Adrenal gland (tissue), 12 donors: ENCODE data around the gene TENM4. TPM values are rescaled to one million over a fixed set of nuclear protein-coding genes. Genes with fewer than 3 reads are reported as not detected.

ENCODE experiments used
- DNase-seq, 7 donors: peaks; one replicate each; pipeline ENCODE4 v3.0.0-alpha.2; 2019 to 2020
- H3K27ac ChIP-seq, 5 donors: fragments of 200-600 bp; sonication (generic) in 4 of 5; 1 replicate in 3 of 5; 2 replicates in 2 of 5; pipeline versions ENCODE4 v1.5.1 to v1.8.0; 2016 to 2020; ENCODE audit warnings: mild to moderate bottlenecking in 1 of 5
- H3K27me3 ChIP-seq: fragments of 200-600 bp; 2 replicates; pipeline ENCODE4 v1.8.0; 2021
- H3K36me3 ChIP-seq, 2 donors: fragments of 200-600 bp; replicated peaks in 1 of 2; 1 replicate in 1 of 2; 2 replicates in 1 of 2; pipeline versions ENCODE4 v1.5.1 to v1.8.0; 2018 to 2022
- H3K4me1 ChIP-seq, 2 donors: fragments of 200-600 bp; replicated peaks in 1 of 2; 1 replicate in 1 of 2; 2 replicates in 1 of 2; pipeline versions ENCODE4 v1.5.1 to v1.8.0; 2018 to 2021
- H3K4me3 ChIP-seq, 4 donors: fragments of 200-600 bp; sonication (generic) in 3 of 4; one replicate each; pipeline ENCODE4 v1.5.1; 2016 to 2018
- H3K9me3 ChIP-seq, 3 donors: fragments of 200-600 bp; sonication (generic) in 1 of 3; replicated peaks in 1 of 3; 1 replicate in 2 of 3; 2 replicates in 1 of 3; pipeline versions ENCODE4 v1.5.1 to v1.8.0; 2016 to 2021
- POLR2A ChIP-seq, 2 donors: fragments of 450-650 bp; IDR thresholded peaks; one replicate each; pipeline ENCODE4 v1.6.1; 2017; ENCODE audit warnings: antibody characterized with exemption in 2 of 2, mild to moderate bottlenecking in 2 of 2, moderate library complexity in 1 of 2
- WGBS, 4 donors: extraction: QIAGEN DNeasy Blood & Tissue Kit in 2 of 4; methylation state at CpG; one replicate each; pipeline versions ENCODE4 v1.1.5 to v1.1.7; 2013 to 2017; 5-methylcytosine and 5-hydroxymethylcytosine counted together
- intact Hi-C, 2 donors: fragments of 100-400 bp; cut with DNase I; formaldehyde crosslinking; loops; one replicate each; pipeline versions ENCODE4 v1.14.1 to v1.15.0; 2022 to 2023
- polyA plus RNA-seq, 3 donors: library from polyadenylated mRNA; stranded (reverse); fragments of 200-250 nt in 2 of 3; fragments of 350-450 nt in 1 of 3; fragmentation: Illumina TruSeq in 1 of 3; extraction: RNeasy Lipid Tissue Mini Kit (QIAGEN cat#74804) in 1 of 3; gene quantifications; one replicate each; pipeline ENCODE4 v1.2.3, GENCODE V29; 2013 to 2014
- total RNA-seq, 9 donors: library from RNA; depleted of rRNA in 4 of 9; stranded (reverse); fragments of >200 nt in 4 of 9; fragments of 120-200 nt in 1 of 9; fragmentation: NEBNext Ultra II Directional in 1 of 9; extraction: Animal tissue kit (Norgen Biotek cat#: 25700) in 1 of 9; gene quantifications; one replicate each; pipeline versions ENCODE4 v1.1.0 to v1.2.4, GENCODE V29; 2013 to 2023
- TF ChIP-seq, protein P1 (sequence below), 6 experiments: fragments of 450-650 bp in 4 of 6; fragments of 200-600 bp in 2 of 6; sonication (generic) in 1 of 6; IDR thresholded peaks; 1 replicate in 5 of 6; 2 replicates in 1 of 6; pipeline versions ENCODE4 v1.5.1 to v1.8.0; 2016 to 2021; ENCODE audit warnings: antibody characterized with exemption in 6 of 6, mild to moderate bottlenecking in 2 of 6, moderate library complexity in 1 of 6
- donor health status: healthy with polysubstance abuse.
- donor health status: Bipolar disorder and iron deficiency.
- donor health status: DM: yes; HTN: yes; CAD: no.
- donor health status: DM: no; HTN: no; CAD: no.
- donor health status: DM: no; HTN: no; CAD: no.
- donor health status: DM: yes; HTN: yes; CAD: no.

The TENM4 gene
- total and polyA plus RNA-seq, 12 donors: 0.74 to 24.9 (median 6.7) TPM

GRCh38 chr11:78735711-78736110, 705.1 kb downstream of the TENM4 start:
- no peak overlapping the region for H3K4me3 ChIP-seq
- no peak for TF ChIP-seq POLR2A (IDR thresholded peaks at IDR 0.05)
- TF ChIP-seq, protein P1, sequence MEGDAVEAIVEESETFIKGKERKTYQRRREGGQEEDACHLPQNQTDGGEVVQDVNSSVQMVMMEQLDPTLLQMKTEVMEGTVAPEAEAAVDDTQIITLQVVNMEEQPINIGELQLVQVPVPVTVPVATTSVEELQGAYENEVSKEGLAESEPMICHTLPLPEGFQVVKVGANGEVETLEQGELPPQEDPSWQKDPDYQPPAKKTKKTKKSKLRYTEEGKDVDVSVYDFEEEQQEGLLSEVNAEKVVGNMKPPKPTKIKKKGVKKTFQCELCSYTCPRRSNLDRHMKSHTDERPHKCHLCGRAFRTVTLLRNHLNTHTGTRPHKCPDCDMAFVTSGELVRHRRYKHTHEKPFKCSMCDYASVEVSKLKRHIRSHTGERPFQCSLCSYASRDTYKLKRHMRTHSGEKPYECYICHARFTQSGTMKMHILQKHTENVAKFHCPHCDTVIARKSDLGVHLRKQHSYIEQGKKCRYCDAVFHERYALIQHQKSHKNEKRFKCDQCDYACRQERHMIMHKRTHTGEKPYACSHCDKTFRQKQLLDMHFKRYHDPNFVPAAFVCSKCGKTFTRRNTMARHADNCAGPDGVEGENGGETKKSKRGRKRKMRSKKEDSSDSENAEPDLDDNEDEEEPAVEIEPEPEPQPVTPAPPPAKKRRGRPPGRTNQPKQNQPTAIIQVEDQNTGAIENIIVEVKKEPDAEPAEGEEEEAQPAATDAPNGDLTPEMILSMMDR (IDR thresholded peaks at IDR 0.05): no peak
- no peaks in the 10 kb centered on the region for H3K9me3 ChIP-seq
- no peaks in the 10 kb centered on the region for H3K36me3 ChIP-seq
- no peak for DNase-seq
- intact Hi-C loops: no loop called here
- no peaks in the 10 kb centered on the region for H3K4me1 ChIP-seq
- no peak overlapping the region for H3K27ac ChIP-seq
- H3K27me3 ChIP-seq: no peaks in the 10 kb centered on the region

DNA sequence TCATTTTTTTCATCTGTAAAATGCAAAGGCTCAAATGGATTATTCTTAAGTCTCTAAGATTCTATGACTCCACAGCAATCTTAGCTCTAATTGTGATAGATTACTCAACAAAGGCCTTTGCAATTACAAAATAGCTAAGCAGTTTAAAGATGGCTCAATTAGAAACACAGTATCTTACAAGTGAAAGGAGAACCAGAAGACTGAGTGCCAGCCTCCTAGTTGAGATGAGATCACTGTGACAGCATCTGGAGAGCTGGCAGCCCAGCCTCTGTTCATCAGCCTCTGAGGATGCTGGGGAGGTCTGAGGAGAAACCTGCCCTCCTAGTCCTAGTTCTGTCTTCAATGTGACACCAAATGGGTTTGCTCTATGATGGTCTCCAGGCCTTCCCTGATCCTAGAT, 707.8 kb downstream of the TENM4 start:
- Histone ChIP-seq H3K27me3 (no peaks in the 10 kb centered on the region), H3K36me3 (no peaks in the 10 kb centered on the region), H3K27ac (no peak overlapping the region), H3K4me1 (no peaks in the 10 kb centered on the region), H3K4me3 (no peak overlapping the region), H3K9me3 (no peaks in the 10 kb centered on the region)
- intact Hi-C loops: no loop called here
- TF ChIP-seq POLR2A (IDR thresholded peaks at IDR 0.05): no peak
- TF ChIP-seq, protein P1 (IDR thresholded peaks at IDR 0.05): no peak
- DNase-seq: no peak

GRCh38 chr11:78732246-78732645, 708.6 kb downstream of the TENM4 start:
- Histone ChIP-seq H3K36me3 (no peaks in the 10 kb centered on the region), H3K4me3 (no peak overlapping the region), H3K4me1 (no peaks in the 10 kb centered on the region), H3K27me3 (no peaks in the 10 kb centered on the region), H3K27ac (no peak overlapping the region), H3K9me3 (no peaks in the 10 kb centered on the region)
- intact Hi-C loops: no loop called here
- TF ChIP-seq, protein P1 (IDR thresholded peaks at IDR 0.05): no peak
- no peak for TF ChIP-seq POLR2A (IDR thresholded peaks at IDR 0.05)
- WGBS, 4 donors: 95 to 97% (median 97%) methylated on average over 11 of the region's 11 CpGs
- no peak for DNase-seq

- H3K4me3 ChIP-seq: no peak overlapping the region
- TF ChIP-seq POLR2A (IDR thresholded peaks at IDR 0.05): no peak
- TF ChIP-seq, protein P1 (IDR thresholded peaks at IDR 0.05): no peak
- no peak overlapping the region for H3K27ac ChIP-seq
- H3K36me3 ChIP-seq: no peaks in the 10 kb centered on the region
- WGBS, 4 donors: 87 to 91% (median 89%) methylated on average over 5 of the region's 5 CpGs
- intact Hi-C loops: no loop called here
- no peaks in the 10 kb centered on the region for H3K27me3 ChIP-seq
- no peak for DNase-seq
- no peaks in the 10 kb centered on the region for H3K9me3 ChIP-seq
- no peaks in the 10 kb centered on the region for H3K4me1 ChIP-seq
Observed at GRCh38 chr11:78731027-78731426, 709.8 kb downstream of the TENM4 start.
